Upper lobe of left lung (tissue), 4 donors: ENCODE data around the gene KAT6B.

Source experiments
- CTCF ChIP-seq, 6 experiments: fragments of 450-650 bp in 4 of 6; fragments of 200-600 bp in 2 of 6; sonication (generic) in 2 of 6; IDR thresholded peaks; one replicate each; pipeline ENCODE4 v1.5.1; 2016 to 2019; ENCODE audit warnings: antibody characterized with exemption in 6 of 6
- EP300 ChIP-seq, 4 donors: sonication (generic); formaldehyde crosslinking; IDR thresholded peaks; one replicate each; pipeline ENCODE4 v1.5.1; 2017; ENCODE audit warnings: antibody characterized with exemption in 4 of 4, control low read depth in 2 of 4

DNA sequence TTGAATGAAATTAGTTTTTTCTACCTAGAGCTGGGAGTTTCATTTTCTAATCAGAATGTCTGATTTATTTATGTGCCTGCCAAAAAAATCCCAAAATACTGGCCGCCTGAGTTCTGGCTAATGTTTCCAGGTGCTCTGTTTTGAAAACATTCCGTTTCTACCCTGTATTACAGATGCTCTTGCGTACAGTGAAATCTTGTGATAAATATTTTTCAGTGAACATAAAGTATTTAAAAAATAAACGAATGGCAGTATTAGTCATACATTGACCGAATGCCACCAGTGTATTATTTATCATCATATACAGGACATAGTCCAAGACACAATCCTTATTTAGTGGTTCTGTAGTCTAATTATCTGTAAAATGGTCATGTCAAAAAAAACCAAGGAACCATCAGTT is 102.8 kb downstream of the KAT6B start:
- no peak for TF ChIP-seq EP300 (IDR thresholded peaks at IDR 0.05)
- TF ChIP-seq CTCF (IDR thresholded peaks at IDR 0.05), result no peak
